GM12873 (cell line): ENCODE data around the gene CASZ1.

Source experiments
- TF ChIP-seq, protein P1 (sequence below): IDR thresholded peaks from 2 replicates; pipeline ENCODE4 v1.5.1; 2012; ENCODE audit warnings: low read depth, mild to moderate bottlenecking, moderate library complexity, low read length, control low read depth; ENCODE audit not compliant: insufficient read depth; ENCODE audit errors: missing control alignments

Gene CASZ1

DNA sequence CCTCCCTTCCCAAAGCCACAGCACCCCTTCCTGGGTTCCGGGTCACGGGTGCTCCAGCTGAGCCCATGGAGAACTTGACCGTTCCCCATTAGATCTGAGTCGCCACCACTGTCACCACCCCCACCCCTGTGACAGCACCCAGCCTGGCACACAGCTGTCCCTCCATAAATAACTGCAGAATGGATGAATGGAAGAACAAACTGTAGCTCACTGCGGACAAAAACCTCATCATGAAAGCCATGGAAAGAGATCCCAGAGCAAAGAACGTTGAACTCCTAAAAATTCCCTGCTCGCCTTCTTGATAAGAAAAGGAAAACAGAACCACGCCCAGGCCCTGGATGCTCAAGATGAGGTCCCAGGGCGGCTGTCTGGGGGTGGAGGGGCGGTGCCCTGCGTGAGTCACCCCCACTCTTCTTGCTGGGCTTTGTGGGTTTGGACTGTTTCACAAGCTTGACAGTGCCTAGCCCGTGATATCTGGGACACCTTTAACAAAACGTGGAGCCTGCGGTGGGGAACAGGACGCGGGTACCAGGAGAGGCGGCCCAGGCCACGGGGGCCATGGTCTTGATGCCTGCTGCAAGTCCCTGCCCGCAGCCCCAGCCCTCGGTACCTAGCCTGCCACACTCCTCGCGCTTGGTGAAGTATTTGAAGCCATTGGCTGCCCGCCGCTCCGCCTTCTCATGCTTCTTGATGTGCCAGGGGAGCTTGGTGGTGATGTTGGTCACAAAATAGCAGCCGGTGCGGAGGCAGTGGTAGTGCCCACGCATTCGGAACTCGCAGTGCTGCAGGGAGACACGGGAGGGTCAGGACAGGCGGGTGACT, 151.9 kb downstream of the CASZ1 start:
- TF ChIP-seq, protein P1, sequence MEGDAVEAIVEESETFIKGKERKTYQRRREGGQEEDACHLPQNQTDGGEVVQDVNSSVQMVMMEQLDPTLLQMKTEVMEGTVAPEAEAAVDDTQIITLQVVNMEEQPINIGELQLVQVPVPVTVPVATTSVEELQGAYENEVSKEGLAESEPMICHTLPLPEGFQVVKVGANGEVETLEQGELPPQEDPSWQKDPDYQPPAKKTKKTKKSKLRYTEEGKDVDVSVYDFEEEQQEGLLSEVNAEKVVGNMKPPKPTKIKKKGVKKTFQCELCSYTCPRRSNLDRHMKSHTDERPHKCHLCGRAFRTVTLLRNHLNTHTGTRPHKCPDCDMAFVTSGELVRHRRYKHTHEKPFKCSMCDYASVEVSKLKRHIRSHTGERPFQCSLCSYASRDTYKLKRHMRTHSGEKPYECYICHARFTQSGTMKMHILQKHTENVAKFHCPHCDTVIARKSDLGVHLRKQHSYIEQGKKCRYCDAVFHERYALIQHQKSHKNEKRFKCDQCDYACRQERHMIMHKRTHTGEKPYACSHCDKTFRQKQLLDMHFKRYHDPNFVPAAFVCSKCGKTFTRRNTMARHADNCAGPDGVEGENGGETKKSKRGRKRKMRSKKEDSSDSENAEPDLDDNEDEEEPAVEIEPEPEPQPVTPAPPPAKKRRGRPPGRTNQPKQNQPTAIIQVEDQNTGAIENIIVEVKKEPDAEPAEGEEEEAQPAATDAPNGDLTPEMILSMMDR: no peak

DNA sequence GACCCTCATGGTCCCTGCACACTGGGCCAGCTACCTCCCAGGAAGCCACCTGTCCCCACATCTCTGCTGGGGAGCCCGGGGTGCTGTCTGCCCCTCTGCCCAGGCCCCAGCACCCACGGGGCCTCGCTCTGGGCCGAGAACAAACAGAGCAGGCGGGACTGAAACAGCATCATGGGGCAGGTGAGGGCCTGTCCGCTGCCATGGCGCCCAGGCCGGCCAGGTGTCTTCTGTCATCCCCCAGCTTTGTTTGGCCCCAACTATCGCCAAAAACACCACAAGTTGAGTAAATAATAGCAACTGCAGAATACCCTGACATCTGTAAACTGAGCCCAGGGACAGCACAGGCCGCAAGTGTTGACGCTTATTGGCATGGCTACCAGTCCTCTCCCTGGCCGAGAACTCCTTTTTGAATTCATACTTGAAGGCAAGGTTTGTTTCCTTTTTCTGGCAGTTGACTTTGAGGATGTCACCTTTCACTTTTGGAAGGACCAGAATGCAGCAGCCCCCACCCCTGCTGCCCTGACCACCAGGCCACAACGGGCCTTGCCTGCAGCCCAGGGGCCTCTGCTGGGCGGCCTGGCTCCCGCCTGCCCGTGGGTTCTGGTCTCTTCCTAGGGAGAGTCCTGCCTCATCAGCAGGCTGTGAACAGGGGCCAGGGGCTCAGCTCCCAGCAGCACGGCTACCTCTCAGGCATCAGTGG, 152.7 kb downstream of the CASZ1 start:
- TF ChIP-seq, protein P1: no peak

GRCh38 chr1:10642403-10643080, 153.9 kb downstream of the CASZ1 start:
- TF ChIP-seq, protein P1: no peak

GRCh38 chr1:10641976-10642375, 154.5 kb downstream of the CASZ1 start:
- TF ChIP-seq, protein P1: no peak

DNA sequence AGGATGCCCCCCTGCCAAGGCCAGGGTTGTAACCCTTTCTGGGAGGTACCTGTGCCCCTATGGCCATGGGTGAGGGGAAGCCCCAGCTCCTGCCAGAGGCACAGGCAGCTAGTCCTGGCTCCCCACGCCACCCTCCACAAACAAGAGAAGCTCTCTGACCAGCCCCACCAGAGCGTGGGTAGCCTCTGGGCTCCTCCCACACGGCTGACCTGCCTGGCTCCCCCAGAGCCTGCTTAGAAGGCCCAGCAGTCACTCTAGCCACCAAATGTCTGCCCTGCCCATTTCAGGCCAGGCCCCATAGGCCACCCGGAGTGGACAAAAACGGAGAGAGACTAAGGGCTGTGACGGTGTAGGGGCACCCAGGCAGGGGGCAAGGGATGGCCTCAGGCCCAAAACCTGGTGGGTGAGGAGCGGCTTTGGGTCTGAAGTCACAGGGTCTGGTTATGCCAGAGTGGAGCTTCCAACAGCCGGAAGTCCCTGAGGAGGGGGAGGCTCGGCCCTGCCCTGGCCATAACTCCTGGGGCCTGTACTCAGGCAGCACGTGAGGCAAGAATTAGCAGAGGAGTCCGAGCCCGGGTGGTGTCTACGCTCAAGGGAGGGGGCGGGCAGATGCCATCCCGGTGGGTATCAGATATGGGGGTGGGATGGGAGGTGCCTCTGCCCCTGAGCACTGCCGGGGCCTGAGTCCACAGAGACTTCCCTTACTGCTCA, 155.4 kb downstream of the CASZ1 start:
- TF ChIP-seq, protein P1: no peak

GRCh38 chr1:10639775-10640578, 156.5 kb downstream of the CASZ1 start:
- TF ChIP-seq, protein P1: no peak
